ENCODE results near the gene PET117.

- TF ChIP-seq EGR1 (IDR thresholded peaks at IDR 0.05; ENCODE audit: low read depth in 2 of 2) (no peak), CTCF (IDR thresholded peaks at IDR 0.05; ENCODE audit: low read depth, low read length, missing input control) (no peak), RAD21 (IDR thresholded peaks at IDR 0.05) (no peak), ATF3 (IDR thresholded peaks at IDR 0.05) (no peak), ZBTB33 (IDR thresholded peaks at IDR 0.05) (no peak), RXRA (IDR thresholded peaks at IDR 0.05) (no peak), SP1 (IDR thresholded peaks at IDR 0.05) (peak; percentile 41), YY1 (IDR thresholded peaks at IDR 0.05) (no peak)
Measured at GRCh38 chr20:18144541-18145099, 7.0 kb downstream of the PET117 start.

Data from liver (tissue), 3 donors.